Measurements from ENCODE around the gene STH. TPM values are rescaled to one million over a fixed set of nuclear protein-coding genes. Genes with fewer than 3 reads are reported as not detected.

The STH gene
- total RNA-seq, 4 donors from 2014 or later, result not detected

DNA sequence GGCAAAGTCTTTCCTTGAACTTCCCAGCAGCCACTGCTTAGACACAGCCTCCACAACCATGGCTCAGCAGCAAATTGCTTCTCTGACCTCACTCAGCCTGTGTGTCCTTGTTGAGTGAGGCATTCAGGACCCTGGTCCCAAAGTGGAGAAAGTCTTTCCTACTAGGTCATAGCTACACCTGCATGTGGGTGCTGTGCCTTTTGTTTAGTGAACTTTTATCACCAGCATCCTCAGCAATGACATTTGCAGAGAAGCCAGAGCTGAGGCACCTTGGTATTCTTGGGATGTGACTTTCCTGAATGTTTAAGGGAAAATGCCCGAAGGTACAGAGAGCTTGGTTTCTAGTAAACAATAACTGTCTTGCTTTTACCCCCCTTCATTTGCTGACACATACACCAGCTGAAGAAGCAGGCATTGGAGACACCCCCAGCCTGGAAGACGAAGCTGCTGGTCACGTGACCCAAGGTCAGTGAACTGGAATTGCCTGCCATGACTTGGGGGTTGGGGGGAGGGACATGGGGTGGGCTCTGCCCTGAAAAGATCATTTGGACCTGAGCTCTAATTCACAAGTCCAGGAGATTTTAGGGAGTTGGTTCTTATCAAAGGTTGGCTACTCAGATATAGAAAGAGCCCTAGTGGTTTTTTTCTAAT lies 20.9 kb upstream of the STH start:
- 82% methylated on average over 3 of the region's 3 CpGs; no CpG with 5 or more reads in 1 of the 2 donors for WGBS, 2 donors
- peaks cover 11 to 31% (median 16%) of the 10 kb centered on the region in 3 donors for H3K4me1 ChIP-seq
- intact Hi-C loops (cut with DNase I), result no loop called here
- peaks cover 0 to 2% (median 0%) of the 10 kb centered on the region in 3 donors for H3K36me3 ChIP-seq
- H3K4me3 ChIP-seq, result no peak overlapping the region
- no peak for DNase-seq
- no peaks in the 10 kb centered on the region for H3K27me3 ChIP-seq
- H3K27ac ChIP-seq, result no peak overlapping the region
- H3K9me3 ChIP-seq, result no peaks in the 10 kb centered on the region
- TF ChIP-seq POLR2A (IDR thresholded peaks at IDR 0.05) (no peak), CTCF (IDR thresholded peaks at IDR 0.05) (no peak)

GRCh38 chr17:45979137-45979536 lies 19.9 kb upstream of the STH start:
- 62 to 67% methylated on average over 2 of the region's 2 CpGs for WGBS, 2 donors
- intact Hi-C loops (cut with DNase I), result no loop called here
- H3K9me3 ChIP-seq, result no peaks in the 10 kb centered on the region
- peaks cover 0 to 6% (median 0%) of the 10 kb centered on the region in 3 donors for H3K36me3 ChIP-seq
- H3K4me1 ChIP-seq, result peaks cover 3 to 20% (median 6%) of the 10 kb centered on the region in 3 donors
- H3K27ac ChIP-seq, result no peak overlapping the region
- no peaks in the 10 kb centered on the region for H3K27me3 ChIP-seq
- no peak for TF ChIP-seq POLR2A (IDR thresholded peaks at IDR 0.05)
- no peak for TF ChIP-seq CTCF (IDR thresholded peaks at IDR 0.05)
- no peak for DNase-seq
- no peak overlapping the region for H3K4me3 ChIP-seq

GRCh38 chr17:45980855-45981254 lies 18.2 kb upstream of the STH start:
- Histone ChIP-seq H3K4me3 (no peak overlapping the region), H3K27ac (no peak overlapping the region), H3K9me3 (no peaks in the 10 kb centered on the region), H3K27me3 (no peaks in the 10 kb centered on the region), H3K4me1 (peaks cover 0 to 13% (median 0%) of the 10 kb centered on the region in 3 donors), H3K36me3 (peaks cover 0 to 6% (median 0%) of the 10 kb centered on the region in 3 donors)
- no peak for DNase-seq
- TF ChIP-seq CTCF (IDR thresholded peaks at IDR 0.05) (no peak), POLR2A (IDR thresholded peaks at IDR 0.05) (no peak)
- intact Hi-C loops (cut with DNase I), result no loop called here
- WGBS, 2 donors, result 88 to 93% methylated on average over 2 to 6 of the region's 6 CpGs

DNA sequence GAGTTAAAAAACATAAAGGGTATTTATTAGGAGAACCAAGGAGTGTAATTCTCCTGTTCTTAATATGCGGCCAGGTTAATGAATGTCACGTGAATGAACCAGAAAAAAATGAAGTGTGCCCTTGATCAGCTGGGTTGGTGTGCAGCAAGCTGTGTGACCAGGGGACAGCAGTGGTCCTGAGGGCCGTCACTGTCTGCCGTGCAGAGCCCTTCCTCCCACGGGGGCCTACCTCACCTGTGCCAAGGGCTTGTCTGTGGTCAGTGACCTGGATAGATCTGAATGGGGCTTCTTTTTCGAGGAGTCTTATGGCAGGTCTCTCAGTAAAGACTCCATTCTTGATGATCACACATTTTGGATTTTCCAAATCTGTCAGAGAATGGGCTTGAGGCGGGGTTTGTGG lies 17.7 kb upstream of the STH start:
- H3K36me3 ChIP-seq, result peaks cover 0 to 6% (median 0%) of the 10 kb centered on the region in 3 donors
- intact Hi-C loops (cut with DNase I), result no loop called here
- whole genome bisulfite sequencing, 2 donors, result 75 to 90% methylated on average over 5 to 6 of the region's 7 CpGs
- H3K27me3 ChIP-seq, result no peaks in the 10 kb centered on the region
- H3K27ac ChIP-seq, result no peak overlapping the region
- H3K4me1 ChIP-seq, result peaks cover 0 to 14% (median 0%) of the 10 kb centered on the region in 3 donors
- no peak for DNase-seq
- no peaks in the 10 kb centered on the region for H3K9me3 ChIP-seq
- TF ChIP-seq CTCF (IDR thresholded peaks at IDR 0.05) (no peak), POLR2A (IDR thresholded peaks at IDR 0.05) (no peak)
- no peak overlapping the region for H3K4me3 ChIP-seq

GRCh38 chr17:45982791-45983613 lies 16.0 kb upstream of the STH start:
- WGBS, 2 donors, result 92% methylated on average over 4 to 9 of the region's 41 CpGs
- no peak for DNase-seq
- H3K27ac ChIP-seq, result no peak overlapping the region

More at GRCh38 chr17:45982791-45983613, 16.0 kb upstream of the STH start:
- no peak for TF ChIP-seq CTCF (IDR thresholded peaks at IDR 0.05)
- TF ChIP-seq POLR2A (IDR thresholded peaks at IDR 0.05), result no peak
- Histone ChIP-seq H3K27me3 (no peaks in the 10 kb centered on the region), H3K4me1 (peaks cover 0 to 14% (median 0%) of the 10 kb centered on the region in 3 donors), H3K9me3 (no peaks in the 10 kb centered on the region), H3K36me3 (peaks cover 0 to 6% (median 0%) of the 10 kb centered on the region in 3 donors), H3K4me3 (no peak overlapping the region)
- intact Hi-C loops (cut with DNase I), result no loop called here
